Measurements from ENCODE around the gene CTSD.

CTSD gene

GRCh38 chr11:1728931-1729691, 34.6 kb downstream of the CTSD start:
- POLR2A ChIA-PET: no interaction called here
- CTCF ChIA-PET: no interaction called here
- TF ChIP-seq SP1 (IDR thresholded peaks at IDR 0.05) (no peak), HDGF (IDR thresholded peaks at IDR 0.05; ENCODE audit: borderline replicate concordance) (no peak), LEF1 (IDR thresholded peaks at IDR 0.05; ENCODE audit: borderline replicate concordance) (no peak), PKNOX1 (IDR thresholded peaks at IDR 0.05) (no peak), SUZ12 (IDR thresholded peaks at IDR 0.05) (no peak), NFRKB (IDR thresholded peaks at IDR 0.05) (no peak), ARNT (IDR thresholded peaks at IDR 0.05) (no peak), L3MBTL2 (conservative IDR thresholded peaks at IDR 0.05) (no peak), CTBP1 (IDR thresholded peaks at IDR 0.05; ENCODE audit: borderline replicate concordance) (no peak), FOXA1 (IDR thresholded peaks at IDR 0.05) (no peak), TARDBP (IDR thresholded peaks at IDR 0.05) (no peak), BHLHE40 (IDR thresholded peaks at IDR 0.05; ENCODE audit: borderline replicate concordance) (no peak), ZNF384 (IDR thresholded peaks at IDR 0.05) (no peak), ELF4 (IDR thresholded peaks at IDR 0.05) (no peak), FOXK2 (IDR thresholded peaks at IDR 0.05) (no peak), FOXM1 (IDR thresholded peaks at IDR 0.05; ENCODE audit: borderline replicate concordance) (no peak)
- no peak for DNase-seq (ENCODE audit: extremely low spot score)

GRCh38 chr11:1728301-1728700, 35.4 kb downstream of the CTSD start:
- CTCF ChIA-PET: no interaction called here
- POLR2A ChIA-PET: no interaction called here
- DNase-seq (ENCODE audit: extremely low spot score): no peak
- TF ChIP-seq TARDBP (IDR thresholded peaks at IDR 0.05) (no peak), FOXK2 (IDR thresholded peaks at IDR 0.05) (no peak), FOXM1 (IDR thresholded peaks at IDR 0.05; ENCODE audit: borderline replicate concordance) (no peak), HDGF (IDR thresholded peaks at IDR 0.05; ENCODE audit: borderline replicate concordance) (no peak), ELF4 (IDR thresholded peaks at IDR 0.05) (no peak), L3MBTL2 (conservative IDR thresholded peaks at IDR 0.05) (no peak), ARNT (IDR thresholded peaks at IDR 0.05) (no peak), LEF1 (IDR thresholded peaks at IDR 0.05; ENCODE audit: borderline replicate concordance) (no peak), BHLHE40 (IDR thresholded peaks at IDR 0.05; ENCODE audit: borderline replicate concordance) (no peak), FOXA1 (IDR thresholded peaks at IDR 0.05) (no peak), SP1 (IDR thresholded peaks at IDR 0.05) (no peak), ZNF384 (IDR thresholded peaks at IDR 0.05) (no peak), SUZ12 (IDR thresholded peaks at IDR 0.05) (no peak), PKNOX1 (IDR thresholded peaks at IDR 0.05) (no peak)

- ChIA-PET POLR2A (no interaction called here), CTCF (no interaction called here)
- no peak for TF ChIP-seq TARDBP (IDR thresholded peaks at IDR 0.05)
- TF ChIP-seq FOXK2 (IDR thresholded peaks at IDR 0.05): no peak
- DNase-seq (ENCODE audit: extremely low spot score): no peak
Observed at GRCh38 chr11:1727861-1728260, 35.9 kb downstream of the CTSD start.

GRCh38 chr11:1727096-1727690, 36.5 kb downstream of the CTSD start:
- no peak for DNase-seq (ENCODE audit: extremely low spot score)
- CTCF ChIA-PET: no interaction called here
- POLR2A ChIA-PET: no interaction called here
- no peak for TF ChIP-seq FOXM1 (IDR thresholded peaks at IDR 0.05; ENCODE audit: borderline replicate concordance)
- TF ChIP-seq CTBP1 (IDR thresholded peaks at IDR 0.05; ENCODE audit: borderline replicate concordance): no peak
- TF ChIP-seq PKNOX1 (IDR thresholded peaks at IDR 0.05): no peak
- TF ChIP-seq FOXA1 (IDR thresholded peaks at IDR 0.05): no peak
- no peak for TF ChIP-seq ARNT (IDR thresholded peaks at IDR 0.05)
- TF ChIP-seq NFRKB (IDR thresholded peaks at IDR 0.05): no peak
- TF ChIP-seq LEF1 (IDR thresholded peaks at IDR 0.05; ENCODE audit: borderline replicate concordance): no peak
- TF ChIP-seq L3MBTL2 (conservative IDR thresholded peaks at IDR 0.05): no peak
- TF ChIP-seq FOXK2 (IDR thresholded peaks at IDR 0.05): no peak
- no peak for TF ChIP-seq ZNF384 (IDR thresholded peaks at IDR 0.05)
- no peak for TF ChIP-seq TARDBP (IDR thresholded peaks at IDR 0.05)
- no peak for TF ChIP-seq SP1 (IDR thresholded peaks at IDR 0.05)
- no peak for TF ChIP-seq HDGF (IDR thresholded peaks at IDR 0.05; ENCODE audit: borderline replicate concordance)
- TF ChIP-seq ELF4 (IDR thresholded peaks at IDR 0.05): no peak
- no peak for TF ChIP-seq BHLHE40 (IDR thresholded peaks at IDR 0.05; ENCODE audit: borderline replicate concordance)

- CTCF ChIA-PET: no interaction called here
- POLR2A ChIA-PET: no interaction called here
- TF ChIP-seq SUZ12 (IDR thresholded peaks at IDR 0.05) (no peak), TARDBP (IDR thresholded peaks at IDR 0.05) (no peak), BHLHE40 (IDR thresholded peaks at IDR 0.05; ENCODE audit: borderline replicate concordance) (no peak), HDGF (IDR thresholded peaks at IDR 0.05; ENCODE audit: borderline replicate concordance) (no peak), ELF4 (IDR thresholded peaks at IDR 0.05) (peak; percentile 51; the same call in 1 of the 2 replicates), ZNF384 (IDR thresholded peaks at IDR 0.05) (no peak), NFRKB (IDR thresholded peaks at IDR 0.05) (no peak), CTBP1 (IDR thresholded peaks at IDR 0.05; ENCODE audit: borderline replicate concordance) (no peak)
- no peak for DNase-seq (ENCODE audit: extremely low spot score)
Observed at GRCh38 chr11:1719781-1720180, 43.9 kb downstream of the CTSD start.

- ChIA-PET CTCF (interaction anchor here (0.7 kb wide), 1 partner anchor 24 kb away, joined by 7 read pairs; no protein-coding TSS in a partner anchor), POLR2A (no interaction called here)
- DNase-seq (ENCODE audit: extremely low spot score): no peak
- TF ChIP-seq BHLHE40 (IDR thresholded peaks at IDR 0.05; ENCODE audit: borderline replicate concordance) (no peak), CTBP1 (IDR thresholded peaks at IDR 0.05; ENCODE audit: borderline replicate concordance) (no peak), FOXM1 (IDR thresholded peaks at IDR 0.05; ENCODE audit: borderline replicate concordance) (no peak), FOXK2 (IDR thresholded peaks at IDR 0.05) (no peak), HDGF (IDR thresholded peaks at IDR 0.05; ENCODE audit: borderline replicate concordance) (no peak), PKNOX1 (IDR thresholded peaks at IDR 0.05) (no peak), ELF4 (IDR thresholded peaks at IDR 0.05) (no peak), SUZ12 (IDR thresholded peaks at IDR 0.05) (no peak)
Observed at GRCh38 chr11:1718326-1718725, 45.4 kb downstream of the CTSD start.

Measured in HEK293T (cell line).